ENCODE data around the gene AADACL2. TPM values are rescaled to one million over a fixed set of nuclear protein-coding genes. Genes with fewer than 3 reads are reported as not detected.

Gene AADACL2
- total RNA-seq, 1 experiment from 2014 or later, result not detected

DNA sequence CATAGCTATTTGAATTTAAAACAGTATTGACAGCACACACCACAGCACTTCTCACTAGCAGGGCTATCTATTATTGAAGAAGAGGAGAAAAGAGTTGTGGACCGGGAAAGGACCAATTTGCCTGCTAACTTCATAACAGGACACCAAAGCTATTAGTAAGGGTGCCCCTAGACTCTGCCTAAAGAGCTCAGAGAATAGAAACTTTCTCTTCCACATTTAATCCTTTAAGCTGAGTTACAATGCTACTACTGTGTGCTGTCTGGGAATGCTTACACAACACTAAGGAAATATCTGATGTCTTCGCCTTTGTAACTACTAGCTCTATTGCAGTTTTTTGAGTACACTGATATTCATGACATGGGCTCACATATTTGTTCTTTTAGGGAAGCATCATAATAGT, 66.7 kb downstream of the AADACL2 start:
- DNase-seq (ENCODE audit: low read depth), result no peak

DNA sequence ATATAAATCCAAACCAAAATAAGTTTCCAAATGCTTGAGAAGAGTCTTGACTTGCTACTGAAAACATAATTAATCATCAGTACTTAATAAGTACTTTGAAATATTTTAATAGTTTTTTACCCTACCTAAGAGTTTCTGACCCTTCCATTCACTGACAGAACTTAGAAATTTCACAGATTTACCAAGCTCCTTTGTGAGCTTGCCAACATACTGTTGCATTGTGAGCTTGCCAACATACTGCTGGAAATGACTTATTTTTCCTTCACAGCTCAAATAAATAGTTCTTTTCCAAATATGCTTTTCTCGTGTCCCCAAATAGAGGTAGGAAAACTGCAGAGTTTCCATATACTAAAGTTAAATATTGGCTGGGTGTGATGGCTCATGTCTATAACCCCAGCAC, 70.5 kb downstream of the AADACL2 start:
- DNase-seq (ENCODE audit: low read depth), result no peak

DNA sequence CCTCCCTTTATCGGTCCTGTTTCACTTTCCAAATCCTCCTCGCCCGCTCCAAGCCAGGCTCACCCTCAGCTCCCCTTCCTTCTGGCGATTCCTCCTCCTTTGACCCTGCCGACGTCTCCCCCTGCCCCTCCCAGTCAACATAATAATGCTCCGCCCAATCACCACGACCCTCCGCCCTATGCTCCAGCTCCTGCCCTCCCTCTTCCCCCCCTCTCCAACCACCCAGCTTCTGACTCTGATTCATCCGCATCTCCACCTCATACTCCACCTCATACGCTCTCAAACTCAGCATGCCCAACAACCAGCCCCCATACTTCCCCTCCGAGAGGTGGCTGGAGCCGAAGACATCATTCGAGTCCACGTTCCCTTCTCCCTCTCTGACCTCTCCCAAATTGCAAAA, 73.1 kb downstream of the AADACL2 start:
- DNase-seq (ENCODE audit: low read depth), result no peak

Other genes starting within 250 kb of the AADACL2 start
- not detected in 2 replicates for gene AADAC, start 80.2 kb downstream of the AADACL2 start, total RNA-seq (2014; rRNA removed; shearing (Covaris generic))
- gene SUCNR1, start 139.7 kb downstream of the AADACL2 start, total RNA-seq (2014; rRNA removed; shearing (Covaris generic)), result not detected in 2 replicates

Data from HT1080 (cell line).